ENCODE measurements around the gene GBX1.

Gene GBX1

DNA sequence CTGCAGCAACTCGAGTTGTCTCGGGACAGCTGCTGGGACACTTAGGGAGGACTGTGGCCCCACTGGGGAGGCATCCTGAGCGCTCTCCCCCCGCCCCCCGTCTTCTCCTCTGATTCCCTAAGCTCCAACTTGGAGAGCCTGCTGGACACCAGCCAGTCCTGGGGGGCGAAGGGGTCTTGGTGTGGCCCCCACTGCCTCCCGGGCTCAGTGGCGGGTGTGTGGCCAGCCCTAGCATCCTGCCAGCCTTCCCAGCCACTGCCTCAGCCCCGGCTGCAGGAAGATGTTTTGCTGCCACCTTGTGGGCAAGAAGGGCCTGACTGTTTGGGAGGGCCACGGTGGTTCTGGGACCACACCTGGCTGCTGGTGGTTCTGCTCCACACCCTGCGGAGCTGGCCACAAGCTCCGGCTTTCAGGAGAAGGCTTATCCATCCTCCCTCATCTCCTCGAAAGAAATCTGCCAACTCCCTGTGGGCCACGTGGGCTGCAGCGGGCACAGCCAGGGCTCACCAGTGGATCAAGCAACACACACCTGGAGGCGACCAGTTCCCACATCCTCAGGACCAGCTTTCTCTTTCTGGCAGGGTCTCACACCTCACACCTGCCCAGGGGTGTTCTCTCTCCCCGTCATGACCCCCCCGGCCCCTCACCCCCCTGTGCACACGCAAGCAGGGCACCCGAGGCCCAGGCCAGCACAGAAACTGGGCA, 56.4 kb downstream of the GBX1 start:
- DNase-seq = peak; percentile 79

GRCh38 chr7:151110236-151110940, 57.1 kb downstream of the GBX1 start:
- DNase-seq = no peak

DNA sequence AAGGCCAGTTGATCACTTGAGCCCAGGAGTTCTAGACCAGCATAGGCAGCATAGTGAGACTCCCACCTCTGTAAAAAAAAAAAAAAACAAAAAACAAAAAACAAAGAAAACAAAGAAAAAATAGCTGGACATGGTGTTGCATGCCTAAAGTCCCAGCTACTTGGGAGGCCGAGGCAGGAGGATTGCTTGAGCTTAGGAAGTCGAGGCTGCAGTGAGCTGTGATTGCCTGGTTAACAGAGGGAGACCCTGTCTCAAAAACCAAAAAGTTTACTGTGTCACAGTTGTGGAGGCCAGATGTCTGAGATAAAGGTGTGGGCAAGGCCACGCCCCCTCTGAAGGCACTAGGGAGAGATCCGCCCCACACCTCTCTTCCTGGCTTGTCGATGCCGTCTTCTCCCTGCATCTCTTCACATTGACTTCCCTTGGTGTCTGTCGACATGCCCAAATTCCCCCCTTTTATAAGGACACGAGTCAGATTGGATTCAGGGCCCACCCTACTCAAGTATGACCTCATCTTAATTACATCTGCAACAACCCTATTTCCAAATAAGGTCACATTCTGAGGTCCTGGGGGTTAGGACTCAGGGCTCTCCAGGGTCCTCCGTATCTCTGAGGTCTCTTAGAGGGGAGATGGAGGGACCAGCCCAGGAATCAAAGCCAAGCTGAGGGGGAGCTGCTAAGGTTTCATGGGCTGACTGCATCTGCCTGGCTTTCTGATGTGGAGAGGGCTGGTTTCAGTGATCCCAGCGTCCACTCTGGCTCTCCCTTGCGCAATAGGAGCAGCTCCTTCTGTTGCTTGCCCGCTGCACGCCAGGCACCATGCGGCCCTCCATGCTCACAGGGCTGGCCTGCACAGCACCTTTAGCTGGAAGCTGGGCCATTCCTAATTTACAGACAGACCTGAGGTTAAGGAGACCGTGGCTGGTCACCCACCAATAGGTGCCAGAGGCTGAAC, 58.1 kb downstream of the GBX1 start:
- DNase-seq = no peak

- no peak for DNase-seq
Measured at GRCh38 chr7:151107882-151108281, 59.6 kb downstream of the GBX1 start.

GRCh38 chr7:151104411-151105235, 62.9 kb downstream of the GBX1 start:
- DNase-seq = no peak

- DNase-seq = no peak
Measured at GRCh38 chr7:151103973-151104372, 63.5 kb downstream of the GBX1 start.

DNA sequence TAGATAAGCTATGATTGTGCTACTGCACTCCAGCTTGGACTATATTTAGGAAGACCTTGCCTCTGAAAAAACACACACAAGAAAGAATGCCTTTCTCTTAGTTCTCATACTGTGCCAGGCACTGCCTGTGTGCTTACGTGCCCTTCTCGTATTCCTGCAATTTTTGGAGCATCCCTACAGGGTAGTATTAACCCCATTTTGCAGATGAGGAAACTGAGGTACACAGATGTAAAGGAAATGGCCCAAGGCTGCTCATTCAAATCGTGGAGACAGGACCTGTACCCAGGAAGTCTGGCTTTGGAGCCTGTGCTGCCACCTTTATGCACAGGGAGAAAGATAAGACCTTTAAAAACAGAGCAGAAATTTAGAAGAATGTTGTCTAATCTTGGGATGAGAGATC, 64.5 kb downstream of the GBX1 start:
- DNase-seq = no peak

DNA sequence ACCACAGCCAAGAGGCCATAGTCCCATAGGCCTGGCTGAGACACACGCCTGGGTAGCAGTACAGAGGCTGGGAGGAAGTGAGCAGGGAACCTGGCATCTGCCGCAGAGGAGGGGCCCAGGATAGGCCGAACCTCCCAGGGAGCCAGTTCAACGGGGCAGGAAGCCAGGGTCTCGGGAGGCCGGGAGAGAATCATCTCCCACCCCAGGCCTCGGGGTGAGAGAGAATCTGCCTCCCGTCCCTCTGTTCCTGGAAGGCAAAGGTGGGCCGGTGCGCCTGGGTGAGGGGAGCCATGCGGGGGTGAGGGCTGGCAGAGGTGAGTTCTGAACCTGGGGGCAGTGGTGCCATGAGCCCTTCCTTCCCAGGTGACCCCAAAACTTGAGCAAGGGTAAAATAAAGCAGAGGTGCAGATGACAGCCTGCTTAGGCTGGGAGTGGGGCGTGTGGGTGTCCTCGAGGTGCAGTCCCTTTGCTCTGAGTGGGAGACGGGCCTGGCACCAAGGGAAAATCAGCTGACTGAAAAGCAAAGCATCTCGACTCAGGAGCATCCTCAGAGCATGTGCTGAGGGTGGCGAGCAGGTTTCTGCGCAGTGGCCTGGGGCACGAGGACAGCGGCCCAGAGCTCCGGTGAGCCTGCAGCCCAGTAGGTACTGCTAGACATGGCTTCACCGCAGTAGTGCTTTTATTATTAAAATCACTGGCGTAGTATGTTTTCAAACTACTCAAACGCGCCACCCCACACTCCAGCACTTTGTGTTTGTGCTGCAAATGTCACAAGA, 65.7 kb downstream of the GBX1 start:
- no peak for DNase-seq

GRCh38 chr7:151100921-151101320, 66.6 kb downstream of the GBX1 start:
- DNase-seq = no peak

GRCh38 chr7:151099486-151100211, 67.8 kb downstream of the GBX1 start:
- DNase-seq = no peak

Data from CD4-positive, alpha-beta T cell treated with Interleukin-10 for 1 hour (primary cell).